PC-3 (cell line): ENCODE data around the gene DLG4.

Experiments
- EZH2 ChIP-seq: fragments of 300-600 bp; sonication (generic); IDR thresholded peaks from one replicate; pipeline ENCODE4 v1.6.1; 2017; ENCODE audit warnings: antibody characterized with exemption, mild to moderate bottlenecking, low read length; ENCODE audit not compliant: unreplicated experiment
- TF ChIP-seq, protein P1 (sequence below): fragments of 300-600 bp; sonication (generic); conservative IDR thresholded peaks from 2 replicates; pipeline ENCODE4 v1.5.1; 2017; ENCODE audit warnings: antibody characterized with exemption, low read depth, mild to moderate bottlenecking, low read length

DNA sequence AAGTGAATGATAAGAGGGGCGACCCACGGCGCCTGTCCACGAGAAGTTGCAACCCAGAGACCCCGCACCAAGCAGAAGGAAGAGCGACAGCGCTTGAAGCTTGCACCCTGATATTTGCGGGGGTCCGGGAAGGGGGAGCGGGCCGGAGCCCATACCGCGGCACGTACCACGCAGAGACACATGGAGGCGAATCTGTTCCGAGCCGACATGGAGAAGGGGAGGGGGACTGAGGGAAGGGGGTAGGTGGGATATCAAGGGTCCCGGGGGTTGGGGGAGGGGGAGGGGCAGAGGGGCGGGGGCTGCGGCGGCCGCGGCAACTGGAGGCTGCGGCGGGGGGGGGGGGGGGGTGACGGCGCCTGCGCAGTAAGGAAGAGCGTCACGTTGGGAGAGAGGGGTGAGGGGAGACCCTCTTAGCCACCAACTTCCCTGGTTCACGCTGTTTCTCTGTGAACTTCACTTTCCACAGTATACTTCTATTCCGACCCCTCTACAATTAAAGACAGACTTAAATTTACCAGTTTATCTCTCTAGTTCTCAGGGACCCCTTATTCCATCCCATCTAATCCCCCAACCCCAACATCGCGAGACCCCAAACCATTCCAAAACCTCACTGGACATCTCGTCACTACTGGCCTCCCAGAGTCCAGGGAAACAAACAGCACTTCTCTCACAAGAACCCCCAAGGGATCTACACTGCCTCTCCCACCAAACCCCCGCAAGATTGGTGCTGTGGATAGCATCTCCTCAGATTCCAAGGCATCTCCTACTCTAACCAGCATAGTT is 8.0 kb downstream of the DLG4 start:
- TF ChIP-seq, protein P1, sequence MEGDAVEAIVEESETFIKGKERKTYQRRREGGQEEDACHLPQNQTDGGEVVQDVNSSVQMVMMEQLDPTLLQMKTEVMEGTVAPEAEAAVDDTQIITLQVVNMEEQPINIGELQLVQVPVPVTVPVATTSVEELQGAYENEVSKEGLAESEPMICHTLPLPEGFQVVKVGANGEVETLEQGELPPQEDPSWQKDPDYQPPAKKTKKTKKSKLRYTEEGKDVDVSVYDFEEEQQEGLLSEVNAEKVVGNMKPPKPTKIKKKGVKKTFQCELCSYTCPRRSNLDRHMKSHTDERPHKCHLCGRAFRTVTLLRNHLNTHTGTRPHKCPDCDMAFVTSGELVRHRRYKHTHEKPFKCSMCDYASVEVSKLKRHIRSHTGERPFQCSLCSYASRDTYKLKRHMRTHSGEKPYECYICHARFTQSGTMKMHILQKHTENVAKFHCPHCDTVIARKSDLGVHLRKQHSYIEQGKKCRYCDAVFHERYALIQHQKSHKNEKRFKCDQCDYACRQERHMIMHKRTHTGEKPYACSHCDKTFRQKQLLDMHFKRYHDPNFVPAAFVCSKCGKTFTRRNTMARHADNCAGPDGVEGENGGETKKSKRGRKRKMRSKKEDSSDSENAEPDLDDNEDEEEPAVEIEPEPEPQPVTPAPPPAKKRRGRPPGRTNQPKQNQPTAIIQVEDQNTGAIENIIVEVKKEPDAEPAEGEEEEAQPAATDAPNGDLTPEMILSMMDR = no peak
- TF ChIP-seq EZH2 = no peak
